Fibroblast of pulmonary artery (primary cell): Measurements from ENCODE around the gene IGF2BP1.

ENCODE experiments used
- DNase-seq: peaks from one replicate; pipeline ENCODE4 v3.0.0-alpha.2; 2010; ENCODE audit warnings: low read depth
- H3K4me3 ChIP-seq: replicated peaks from 2 replicates; pipeline ENCODE4 v1.5.1; 2011; ENCODE audit warnings: low read depth, mild to moderate bottlenecking, control low read depth, low read length, moderate library complexity
- CTCF ChIP-seq: IDR thresholded peaks from 2 replicates; pipeline ENCODE4 v1.5.1; 2011; ENCODE audit warnings: mild to moderate bottlenecking, control low read depth, low read length, inconsistent platforms; ENCODE audit errors: missing control alignments

Gene IGF2BP1

GRCh38 chr17:49085565-49086315 lies 88.6 kb downstream of the IGF2BP1 start:
- no peak overlapping the region for H3K4me3 ChIP-seq
- no peak for TF ChIP-seq CTCF
- no peak for DNase-seq

- DNase-seq: no peak
- H3K4me3 ChIP-seq: no peak overlapping the region
- no peak for TF ChIP-seq CTCF
These were observed 89.1 kb downstream of the IGF2BP1 start for GRCh38 chr17:49086316-49086605.

- no peak for DNase-seq
- TF ChIP-seq CTCF: no peak
- H3K4me3 ChIP-seq: no peak overlapping the region
These were observed 89.5 kb downstream of the IGF2BP1 start for GRCh38 chr17:49086649-49087048.

- TF ChIP-seq CTCF: no peak
- DNase-seq: no peak
- no peak overlapping the region for H3K4me3 ChIP-seq
These were observed 91.9 kb downstream of the IGF2BP1 start for GRCh38 chr17:49089094-49089493.

GRCh38 chr17:49090878-49091594 lies 93.9 kb downstream of the IGF2BP1 start:
- no peak overlapping the region for H3K4me3 ChIP-seq
- no peak for DNase-seq
- no peak for TF ChIP-seq CTCF

- no peak for TF ChIP-seq CTCF
- H3K4me3 ChIP-seq: no peak overlapping the region
These were observed 95.9 kb downstream of the IGF2BP1 start for GRCh38 chr17:49093131-49093530.

GRCh38 chr17:49100601-49101000 lies 103.4 kb downstream of the IGF2BP1 start:
- DNase-seq: no peak
- TF ChIP-seq CTCF: no peak
- no peak overlapping the region for H3K4me3 ChIP-seq

More at GRCh38 chr17:49093131-49093530, 95.9 kb downstream of the IGF2BP1 start:
- DNase-seq: no peak
